GM12878 (cell line): ENCODE measurements around the gene TSPAN11. TPM values are rescaled to one million over a fixed set of nuclear protein-coding genes. Genes with fewer than 3 reads are reported as not detected.

Experiments
- ATAC-seq: fragments of 200-7000 bp; cut with Tn5 transposase; 3 replicates; pipeline ENCODE4 v1.9.1; 2020; ENCODE audit warnings: mild to moderate bottlenecking, moderate library complexity
- BruUV-seq: library from RNA; stranded (reverse); fragments of 400-500 nt; replicated peaks from 2 replicates; lab custom pipeline; 2021; lab: Mats Ljungman, UMichigan
- CTCF ChIA-PET: fragments of 300-600 bp; sonication (Branson Sonifier 250); formaldehyde crosslinking; extraction: SDS; loops from one replicate; lab custom pipeline; 2021; ENCODE audit warnings: inconsistent platforms; lab: Yijun Ruan, JAX
- POLR2A ChIA-PET: fragments of 350-600 bp; formaldehyde crosslinking; extraction: SDS; loops from one replicate; lab custom pipeline; 2021; ENCODE audit warnings: inconsistent platforms; lab: Charles Lee
- RAD21 ChIA-PET: fragments of 300-600 bp; sonication (Branson Sonifier 250); formaldehyde crosslinking; loops from one replicate; lab custom pipeline; 2023; ENCODE audit warnings: antibody characterized with exemption; ENCODE audit not compliant: unreplicated experiment; lab: Charles Lee
- SMC1A ChIA-PET: fragments of 300-600 bp; sonication (Branson Sonifier 250); formaldehyde crosslinking; loops from one replicate; lab custom pipeline; 2023; ENCODE audit not compliant: unreplicated experiment, uncharacterized antibody; lab: Charles Lee
- DNase-seq: peaks from one replicate; pipeline ENCODE4 v3.0.0-alpha.2; 2011; ENCODE audit warnings: low read depth, low spot score
- FAIRE-seq: peaks from 3 replicates; lab custom pipeline; 2011; peaks lifted over from hg19 to GRCh38; lab: Jason Lieb, UNC
- H2AFZ ChIP-seq: 2 replicates; pipeline ENCODE4 v1.6.0; 2011; ENCODE audit warnings: low read depth, low read length, control low read depth; ENCODE audit not compliant: control insufficient read depth
- H3K27ac ChIP-seq: 2 replicates; pipeline ENCODE4 v1.5.1; 2011; ENCODE audit warnings: control low read depth; ENCODE audit not compliant: control insufficient read depth, insufficient read depth
- H3K27me3 ChIP-seq, 2 experiments: replicated peaks in 1 of 2; 2 replicates each; pipeline versions ENCODE4 v1.6.0 to v1.6.1; 2011; ENCODE audit warnings: low read length in 1 of 2; ENCODE audit not compliant: control insufficient read depth in 2 of 2, insufficient read depth in 2 of 2
- H3K36me3 ChIP-seq, 2 experiments: 2 replicates each; pipeline ENCODE4 v1.5.1; 2011; ENCODE audit warnings: low read length in 1 of 2; ENCODE audit not compliant: control insufficient read depth in 2 of 2, insufficient read depth in 2 of 2
- H3K4me1 ChIP-seq: 2 replicates; pipeline ENCODE4 v1.6.1; 2011; ENCODE audit warnings: mild to moderate bottlenecking, low read length, moderate library complexity, mixed read lengths; ENCODE audit not compliant: control insufficient read depth, insufficient read depth
- H3K4me2 ChIP-seq: 2 replicates; pipeline ENCODE4 v1.6.0; 2011; ENCODE audit warnings: control low read depth; ENCODE audit not compliant: control insufficient read depth, insufficient read depth
- H3K4me3 ChIP-seq: fragments of 200-600 bp; sonication (generic); 2 replicates; pipeline ENCODE4 v1.5.1; 2016
- H3K79me2 ChIP-seq: 2 replicates; pipeline ENCODE4 v1.6.0; 2011; ENCODE audit warnings: low read length; ENCODE audit not compliant: control insufficient read depth, insufficient read depth
- H3K9ac ChIP-seq: 2 replicates; pipeline ENCODE4 v1.8.0; 2011; ENCODE audit warnings: low read length, control low read depth, mixed read lengths; ENCODE audit not compliant: control insufficient read depth, insufficient read depth
- H3K9me3 ChIP-seq: replicated peaks from 3 replicates; pipeline ENCODE4 v1.5.1; 2011; ENCODE audit warnings: mild to moderate bottlenecking, low read length; ENCODE audit not compliant: control insufficient read depth, insufficient read depth
- H4K20me1 ChIP-seq: 2 replicates; pipeline ENCODE4 v1.6.0; 2011; ENCODE audit not compliant: control insufficient read depth, insufficient read depth
- CBX5 ChIP-seq: sonication (generic); IDR thresholded peaks from 2 replicates; pipeline ENCODE4 v1.6.1; 2016; ENCODE audit warnings: low read depth, moderate library complexity, mild to moderate bottlenecking, inconsistent platforms
- E2F8 ChIP-seq: fragments of 450-650 bp; IDR thresholded peaks from 2 replicates; pipeline ENCODE4 v1.6.1; 2018; ENCODE audit warnings: mild to moderate bottlenecking, low read depth, moderate library complexity; ENCODE audit not compliant: partially characterized antibody
- EED ChIP-seq: sonication (generic); IDR thresholded peaks from 2 replicates; pipeline ENCODE4 v1.6.1; 2016; ENCODE audit warnings: antibody characterized with exemption, low read depth
- FOXK2 ChIP-seq: fragments of 450-650 bp; IDR thresholded peaks from 2 replicates; pipeline ENCODE4 v1.6.1; 2017; ENCODE audit warnings: mild to moderate bottlenecking, moderate library complexity
- GABPA ChIP-seq: IDR thresholded peaks from 2 replicates; pipeline ENCODE4 v1.6.1; 2014; ENCODE audit warnings: antibody characterized with exemption, low read depth, mild to moderate bottlenecking, inconsistent platforms
- HSF1 ChIP-seq: fragments of 150-350 bp; IDR thresholded peaks from 2 replicates; pipeline ENCODE4 v1.6.1; 2014; ENCODE audit warnings: mild to moderate bottlenecking, low read depth, low read length
- JUND ChIP-seq: IDR thresholded peaks from 2 replicates; pipeline ENCODE4 v1.6.1; 2012; ENCODE audit warnings: low read depth, mild to moderate bottlenecking, low read length, improper control_type of control experiment, moderate library complexity
- KAT2A ChIP-seq: conservative IDR thresholded peaks from 2 replicates; pipeline ENCODE4 v1.6.1; 2011; ENCODE audit warnings: low read depth, low read length; ENCODE audit not compliant: control insufficient read depth
- NFXL1 ChIP-seq: fragments of 450-650 bp; IDR thresholded peaks from 2 replicates; pipeline ENCODE4 v1.6.1; 2017; ENCODE audit warnings: antibody characterized with exemption, mild to moderate bottlenecking, borderline replicate concordance
- NR2C2 ChIP-seq: IDR thresholded peaks from 2 replicates; pipeline ENCODE4 v1.6.1; 2011; ENCODE audit warnings: borderline replicate concordance, low read depth; ENCODE audit not compliant: control insufficient read depth, insufficient read length
- POLR2A ChIP-seq: IDR thresholded peaks from 2 replicates; pipeline ENCODE4 v1.6.1; 2011; ENCODE audit warnings: low read depth, mild to moderate bottlenecking, low read length
- POLR2AphosphoS5 ChIP-seq: IDR thresholded peaks from 2 replicates; pipeline ENCODE4 v1.6.1; 2011; ENCODE audit warnings: mild to moderate bottlenecking, low read length, inconsistent platforms
- SMAD5 ChIP-seq: IDR thresholded peaks from 2 replicates; pipeline ENCODE4 v1.6.1; 2016; ENCODE audit warnings: antibody characterized with exemption, low read depth
- STAT3 ChIP-seq: IDR thresholded peaks from 2 replicates; pipeline ENCODE4 v1.6.1; 2011; ENCODE audit warnings: low read depth, low read length, improper control_type of control experiment
- SUPT20H ChIP-seq: IDR thresholded peaks from 2 replicates; pipeline ENCODE4 v1.6.1; 2011; ENCODE audit warnings: low read depth, mild to moderate bottlenecking, low read length, moderate library complexity, borderline replicate concordance; ENCODE audit not compliant: control insufficient read depth
- YBX1 ChIP-seq: fragments of 450-650 bp; IDR thresholded peaks from 2 replicates; pipeline ENCODE4 v1.6.1; 2016; ENCODE audit warnings: antibody characterized with exemption
- YY1 ChIP-seq: IDR thresholded peaks from 2 replicates; pipeline ENCODE4 v1.6.1; 2011; ENCODE audit warnings: low read depth, mild to moderate bottlenecking, low read length
- ZBED1 ChIP-seq: IDR thresholded peaks from 2 replicates; pipeline ENCODE4 v1.6.1; 2016; ENCODE audit warnings: borderline replicate concordance
- ZZZ3 ChIP-seq: IDR thresholded peaks from 2 replicates; pipeline ENCODE4 v1.6.1; 2011; ENCODE audit warnings: low read depth; ENCODE audit not compliant: control insufficient read depth, insufficient read length
- WGBS: methylation state at CpG from one replicate; pipeline ENCODE4 v1.1.6; 2016; ENCODE audit warnings: low lambda C conversion rate; ENCODE audit not compliant: insufficient replicate concordance, insufficient coverage; ENCODE audit errors: missing lambda C conversion rate; 5-methylcytosine and 5-hydroxymethylcytosine counted together
- in situ Hi-C: fragments of 300-500 bp; cut with MboI; formaldehyde crosslinking; loops from 9 replicates; pipeline ENCODE4 v1.14.3; 2018; ENCODE audit warnings: mixed read lengths
- intact Hi-C: fragments of 100-400 bp; cut with micrococcal nuclease; formaldehyde crosslinking; loops from one replicate; pipeline ENCODE4 v1.14.2; 2022; ENCODE audit not compliant: unreplicated experiment
- polyA plus RNA-seq, 11 experiments: library from polyadenylated mRNA; depleted of rRNA in 4 of 11; unstranded in 6 of 11; stranded (reverse) in 5 of 11; fragments of >200 nt; fragmentation: Nextera tagmentation in 4 of 11; fragmentation: Illumina TruSeq in 1 of 11; extraction: Ambion mirVana in 4 of 11; extraction: Trizol in 1 of 11; gene quantifications; 1 replicate in 1 of 11; 2 replicates in 10 of 11; pipeline versions ENCODE4 v1.2.1 to v1.2.3, GENCODE V29; 2011 to 2016; ENCODE audit warnings: inconsistent platforms in 2 of 11, missing spikeins in 2 of 11, low read depth in 1 of 11
- total RNA-seq, 4 experiments: library from RNA; depleted of rRNA in 3 of 4; stranded (reverse); fragments of >200 nt in 3 of 4; fragmentation: Illumina TruSeq in 1 of 4; extraction: Trizol in 1 of 4; gene quantifications; 2 replicates each; pipeline versions ENCODE4 v1.2.1 to v1.2.3, GENCODE V29; 2013 to 2021
- TF ChIP-seq, protein P1 (sequence below): fragments of 450-650 bp; formaldehyde crosslinking; IDR thresholded peaks from 2 replicates; pipeline ENCODE4 v1.5.0; 2022; ENCODE audit warnings: mild to moderate bottlenecking, missing genetic modification characterization

TSPAN11 gene
- total and polyA plus RNA-seq, 10 of the 15 experiments (the other 5 are each of a cell fraction or from before 2014, with no cell fraction given): under 0.01 to 0.27 (median 0.04) TPM; not detected in 6

DNA sequence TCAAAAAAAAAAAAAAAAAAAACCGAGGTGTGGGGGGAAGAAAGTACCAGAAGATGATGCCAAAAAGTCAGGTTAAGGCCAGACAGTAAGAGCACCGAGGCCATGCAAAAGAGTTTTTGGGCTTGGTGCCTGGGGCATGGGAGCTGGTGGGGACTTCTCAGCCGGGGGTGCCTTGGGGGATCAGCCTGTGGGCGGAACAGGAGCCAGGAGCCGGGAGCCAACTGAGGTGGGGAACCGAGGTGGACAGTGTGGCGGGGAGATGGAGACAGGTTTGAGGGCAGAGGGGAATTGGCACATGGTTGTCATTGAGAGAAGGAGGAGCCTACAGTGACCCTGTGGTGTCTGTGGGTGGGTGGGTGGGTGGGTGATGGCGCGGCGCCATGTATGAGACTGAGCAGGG, 33.2 kb downstream of the TSPAN11 start (continued):
- TF ChIP-seq, protein P1, sequence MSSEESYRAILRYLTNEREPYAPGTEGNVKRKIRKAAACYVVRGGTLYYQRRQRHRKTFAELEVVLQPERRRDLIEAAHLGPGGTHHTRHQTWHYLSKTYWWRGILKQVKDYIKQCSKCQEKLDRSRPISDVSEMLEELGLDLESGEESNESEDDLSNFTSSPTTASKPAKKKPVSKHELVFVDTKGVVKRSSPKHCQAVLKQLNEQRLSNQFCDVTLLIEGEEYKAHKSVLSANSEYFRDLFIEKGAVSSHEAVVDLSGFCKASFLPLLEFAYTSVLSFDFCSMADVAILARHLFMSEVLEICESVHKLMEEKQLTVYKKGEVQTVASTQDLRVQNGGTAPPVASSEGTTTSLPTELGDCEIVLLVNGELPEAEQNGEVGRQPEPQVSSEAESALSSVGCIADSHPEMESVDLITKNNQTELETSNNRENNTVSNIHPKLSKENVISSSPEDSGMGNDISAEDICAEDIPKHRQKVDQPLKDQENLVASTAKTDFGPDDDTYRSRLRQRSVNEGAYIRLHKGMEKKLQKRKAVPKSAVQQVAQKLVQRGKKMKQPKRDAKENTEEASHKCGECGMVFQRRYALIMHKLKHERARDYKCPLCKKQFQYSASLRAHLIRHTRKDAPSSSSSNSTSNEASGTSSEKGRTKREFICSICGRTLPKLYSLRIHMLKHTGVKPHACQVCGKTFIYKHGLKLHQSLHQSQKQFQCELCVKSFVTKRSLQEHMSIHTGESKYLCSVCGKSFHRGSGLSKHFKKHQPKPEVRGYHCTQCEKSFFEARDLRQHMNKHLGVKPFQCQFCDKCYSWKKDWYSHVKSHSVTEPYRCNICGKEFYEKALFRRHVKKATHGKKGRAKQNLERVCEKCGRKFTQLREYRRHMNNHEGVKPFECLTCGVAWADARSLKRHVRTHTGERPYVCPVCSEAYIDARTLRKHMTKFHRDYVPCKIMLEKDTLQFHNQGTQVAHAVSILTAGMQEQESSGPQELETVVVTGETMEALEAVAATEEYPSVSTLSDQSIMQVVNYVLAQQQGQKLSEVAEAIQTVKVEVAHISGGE (CRISPR knock-in tag): no peak
- TF ChIP-seq GABPA (no peak), JUND (no peak), FOXK2 (no peak), POLR2AphosphoS5 (no peak), CBX5 (no peak), SUPT20H (no peak), KAT2A (no peak), NR2C2 (no peak), NFXL1 (no peak), EED (no peak), POLR2A (no peak), YBX1 (no peak)

- RAD21 ChIA-PET: no interaction called here
- no peaks in the 10 kb centered on the region for H3K79me2 ChIP-seq
- no peak for TF ChIP-seq STAT3
- TF ChIP-seq ZZZ3: no peak
- TF ChIP-seq E2F8: no peak
- TF ChIP-seq YY1: no peak
- no peak for TF ChIP-seq EED
- TF ChIP-seq ZBED1: no peak
- no peak for TF ChIP-seq SMAD5
- no peak for TF ChIP-seq HSF1
These were observed 34.5 kb downstream of the TSPAN11 start for GRCh38 chr12:30961030-30961429.

More at GRCh38 chr12:30961030-30961429, 34.5 kb downstream of the TSPAN11 start:
- DNase-seq (no peak), FAIRE-seq (no peak), ATAC-seq (no peak)
- no peaks in the 10 kb centered on the region for H3K4me1 ChIP-seq
- H2AFZ ChIP-seq: no peak overlapping the region
- POLR2A ChIA-PET: no interaction called here
- WGBS: 30% methylated on average over 3 of the region's 3 CpGs
- no peaks in the 10 kb centered on the region for H3K9me3 ChIP-seq
- CTCF ChIA-PET: interaction anchor here (0.6 kb wide), 1 partner anchor 41 kb away, joined by 3 read pairs; no protein-coding TSS in a partner anchor
- no peak overlapping the region for H3K4me2 ChIP-seq
- no peaks in the 10 kb centered on the region for H3K36me3 ChIP-seq
- intact Hi-C loops (no loop called here), in situ Hi-C loops (no loop called here)
- no peaks in the 10 kb centered on the region for H4K20me1 ChIP-seq
- H3K27ac ChIP-seq: no peak overlapping the region
- no TSS peak for BruUV-seq
- no peaks in the 10 kb centered on the region; a peak in 2 of 4 replicates for H3K27me3 ChIP-seq
- no peak overlapping the region for H3K9ac ChIP-seq
- no peak overlapping the region for H3K4me3 ChIP-seq
- SMC1A ChIA-PET: no interaction called here
